HepG2 (cell line): ENCODE measurements around the gene RSPRY1. TPM values are rescaled to one million over a fixed set of nuclear protein-coding genes. Genes with fewer than 3 reads are reported as not detected.

Experiments used
- ATAC-seq: fragments of 200-7000 bp; cut with Tn5 transposase; 3 replicates; pipeline ENCODE4 v1.9.1; 2020; ENCODE audit warnings: mild to moderate bottlenecking, moderate library complexity
- BruUV-seq: library from RNA; stranded (reverse); fragments of 400-500 nt; replicated peaks from 2 replicates; lab custom pipeline; 2021; lab: Mats Ljungman, UMichigan
- CTCF ChIA-PET: fragments of 300-600 bp; formaldehyde crosslinking; extraction: SDS; loops from one replicate; lab custom pipeline; 2021; ENCODE audit warnings: low total read pairs, inconsistent platforms, low intra/inter-chr PET ratio; lab: Yijun Ruan, JAX
- POLR2A ChIA-PET: fragments of 350-600 bp; sonication (Branson Sonifier 250); formaldehyde crosslinking; loops from one replicate; lab custom pipeline; 2020; ENCODE audit warnings: antibody characterized with exemption, inconsistent platforms; lab: Yijun Ruan, JAX
- DNase-seq: peaks from one replicate; pipeline ENCODE4 v3.0.0-alpha.2; 2015; ENCODE audit warnings: low spot score
- FAIRE-seq: peaks from 3 replicates; lab custom pipeline; 2011; peaks lifted over from hg19 to GRCh38; lab: Jason Lieb, UNC
- H2AFZ ChIP-seq: one replicate; pipeline ENCODE4 v1.6.1; 2011; ENCODE audit warnings: low read length, inconsistent platforms
- H3K27ac ChIP-seq: fragments of 300-600 bp; 3 replicates; pipeline ENCODE4 v1.8.0; 2011; ENCODE audit warnings: mixed run types, mild to moderate bottlenecking, mixed read lengths, low read length, inconsistent platforms; ENCODE audit not compliant: insufficient read depth; ENCODE audit errors: extremely low read length
- H3K27me3 ChIP-seq, 2 experiments: fragments of 200-600 bp in 1 of 2; 2 replicates in 1 of 2; 3 replicates in 1 of 2; pipeline versions ENCODE4 v1.6.0 to v1.8.0; 2011; ENCODE audit warnings: low read length in 2 of 2, mild to moderate bottlenecking in 2 of 2, moderate library complexity in 2 of 2, inconsistent platforms in 1 of 2; ENCODE audit not compliant: insufficient read depth in 2 of 2, control insufficient read depth in 1 of 2
- H3K36me3 ChIP-seq, 2 experiments: fragments of 200-600 bp in 1 of 2; replicated peaks in 1 of 2; 2 replicates in 1 of 2; 3 replicates in 1 of 2; pipeline versions ENCODE4 v1.5.1 to v1.8.0; 2011; ENCODE audit warnings: low read length in 2 of 2, inconsistent platforms in 1 of 2; ENCODE audit not compliant: insufficient read depth in 2 of 2, control insufficient read depth in 1 of 2
- H3K4me1 ChIP-seq: 2 replicates; pipeline ENCODE4 v1.5.1; 2012; ENCODE audit warnings: low read length, inconsistent platforms; ENCODE audit not compliant: insufficient read depth
- H3K4me2 ChIP-seq: 2 replicates; pipeline ENCODE4 v1.6.0; 2011; ENCODE audit warnings: low read depth, low read length, inconsistent platforms
- H3K4me3 ChIP-seq, 3 experiments: fragments of 200-600 bp in 1 of 3; sonication (generic), shearing (Covaris generic) in 1 of 3; replicated peaks in 1 of 3; 2 replicates each; pipeline ENCODE4 v1.5.1; 2011 to 2016; ENCODE audit warnings: low read length in 3 of 3, inconsistent platforms in 2 of 3, low read depth in 2 of 3, mild to moderate bottlenecking in 2 of 3, control low read depth in 1 of 3, mixed read lengths in 1 of 3; ENCODE audit not compliant: insufficient read depth in 1 of 3
- H3K79me2 ChIP-seq: one replicate; pipeline ENCODE4 v1.6.1; 2011; ENCODE audit warnings: low read length, inconsistent platforms; ENCODE audit not compliant: insufficient read depth
- H3K9ac ChIP-seq: 2 replicates; pipeline ENCODE4 v1.6.0; 2011; ENCODE audit warnings: mild to moderate bottlenecking, low read depth, low read length, inconsistent platforms; ENCODE audit not compliant: insufficient read depth
- H3K9me3 ChIP-seq: 2 replicates; pipeline ENCODE4 v1.5.1; 2012; ENCODE audit warnings: mild to moderate bottlenecking, low read length
- H4K20me1 ChIP-seq: 2 replicates; pipeline ENCODE4 v1.6.0; 2011; ENCODE audit warnings: inconsistent platforms, mild to moderate bottlenecking, low read length, moderate library complexity; ENCODE audit not compliant: insufficient read depth
- CEBPG ChIP-seq: IDR thresholded peaks from 2 replicates; pipeline ENCODE4 v1.6.1; 2016
- FOXM1 ChIP-seq: sonication (generic); formaldehyde crosslinking; IDR thresholded peaks from 2 replicates; pipeline ENCODE4 v1.5.0; 2020; ENCODE audit warnings: missing genetic modification reagents
- GLI4 ChIP-seq: sonication (generic); formaldehyde crosslinking; IDR thresholded peaks from 2 replicates; pipeline ENCODE4 v1.5.1; 2020; ENCODE audit warnings: missing genetic modification reagents, mild to moderate bottlenecking, moderate library complexity, borderline replicate concordance
- KAT2B ChIP-seq: fragments of 150-350 bp; IDR thresholded peaks from 2 replicates; pipeline ENCODE4 v1.6.1; 2014; ENCODE audit warnings: low read depth, low read length, borderline replicate concordance
- KLF13 ChIP-seq: sonication (generic); formaldehyde crosslinking; IDR thresholded peaks from 2 replicates; pipeline ENCODE4 v1.4.0; 2020; ENCODE audit warnings: mild to moderate bottlenecking, missing genetic modification reagents
- NFKB2 ChIP-seq: sonication (generic); formaldehyde crosslinking; IDR thresholded peaks from 2 replicates; pipeline ENCODE4 v1.4.0; 2020; ENCODE audit warnings: missing genetic modification reagents, borderline replicate concordance
- RBM22 ChIP-seq: fragments of 200-400 bp; formaldehyde crosslinking; optimal IDR thresholded peaks from 2 replicates; pipeline ENCODE3; 2017; ENCODE audit warnings: mild to moderate bottlenecking, low read length, moderate library complexity
- RXRA ChIP-seq: sonication (generic); formaldehyde crosslinking; IDR thresholded peaks from 2 replicates; pipeline ENCODE4 v1.5.1; 2020; ENCODE audit warnings: missing genetic modification reagents
- STAG1 ChIP-seq: sonication (generic); formaldehyde crosslinking; IDR thresholded peaks from 2 replicates; pipeline ENCODE4 v1.4.0; 2020; ENCODE audit warnings: missing genetic modification reagents
- ZNF224 ChIP-seq: sonication (generic); formaldehyde crosslinking; IDR thresholded peaks from 2 replicates; pipeline ENCODE4 v1.5.0; 2020; ENCODE audit warnings: mild to moderate bottlenecking, missing genetic modification reagents
- WGBS: methylation state at CpG from one replicate; pipeline ENCODE4 v1.1.6; 2017; ENCODE audit warnings: low lambda C conversion rate; 5-methylcytosine and 5-hydroxymethylcytosine counted together
- in situ Hi-C: cut with HindIII; loops from 2 replicates; pipeline ENCODE4 v1.10.0; 2017; ENCODE audit warnings: low pct_unique_long_range_greater_than_20kb; ENCODE audit not compliant: extremely low pct_ligation_motif_present
- intact Hi-C: fragments of 100-400 bp; cut with micrococcal nuclease; formaldehyde crosslinking; loops from one replicate; pipeline ENCODE4 v1.10.0; 2022; ENCODE audit not compliant: unreplicated experiment
- polyA plus RNA-seq, 8 experiments: library from polyadenylated mRNA; depleted of rRNA in 3 of 8; stranded (reverse) in 7 of 8; unstranded in 1 of 8; fragments of >200 nt; fragmentation: Illumina TruSeq in 4 of 8; extraction: Trizol in 4 of 8; gene quantifications; 2 replicates each; pipeline versions ENCODE4 v1.2.1 to v1.2.3, GENCODE V29; 2011 to 2016; ENCODE audit warnings: low read depth in 4 of 8, missing spikeins in 1 of 8, mixed read lengths in 1 of 8; ENCODE audit not compliant: insufficient read depth in 1 of 8
- total RNA-seq, 5 experiments: library from RNA; depleted of rRNA; stranded (reverse); fragments of >200 nt; fragmentation: Illumina TruSeq; extraction: Trizol; gene quantifications; 2 replicates each; pipeline ENCODE4 v1.2.3, GENCODE V29; 2016; ENCODE audit warnings: low read depth in 1 of 5
- TF ChIP-seq, protein P1 (sequence below): sonication (generic); formaldehyde crosslinking; IDR thresholded peaks from 2 replicates; pipeline ENCODE4 v1.4.0; 2020; ENCODE audit warnings: mild to moderate bottlenecking, low read depth, missing genetic modification reagents
- TF ChIP-seq, protein P2 (sequence below): sonication (generic); formaldehyde crosslinking; IDR thresholded peaks from 2 replicates; pipeline ENCODE4 v1.4.0; 2020; ENCODE audit warnings: missing genetic modification reagents
- TF ChIP-seq, protein P3 (sequence below): sonication (generic); formaldehyde crosslinking; IDR thresholded peaks from 2 replicates; pipeline ENCODE4 v1.8.0; 2022; ENCODE audit warnings: mild to moderate bottlenecking, missing genetic modification reagents, borderline replicate concordance

RSPRY1 gene
- total and polyA plus RNA-seq, 2 of the 13 experiments (the other 11 are each of a cell fraction or from before 2014, with no cell fraction given) = 53.4 to 61.0 TPM

DNA sequence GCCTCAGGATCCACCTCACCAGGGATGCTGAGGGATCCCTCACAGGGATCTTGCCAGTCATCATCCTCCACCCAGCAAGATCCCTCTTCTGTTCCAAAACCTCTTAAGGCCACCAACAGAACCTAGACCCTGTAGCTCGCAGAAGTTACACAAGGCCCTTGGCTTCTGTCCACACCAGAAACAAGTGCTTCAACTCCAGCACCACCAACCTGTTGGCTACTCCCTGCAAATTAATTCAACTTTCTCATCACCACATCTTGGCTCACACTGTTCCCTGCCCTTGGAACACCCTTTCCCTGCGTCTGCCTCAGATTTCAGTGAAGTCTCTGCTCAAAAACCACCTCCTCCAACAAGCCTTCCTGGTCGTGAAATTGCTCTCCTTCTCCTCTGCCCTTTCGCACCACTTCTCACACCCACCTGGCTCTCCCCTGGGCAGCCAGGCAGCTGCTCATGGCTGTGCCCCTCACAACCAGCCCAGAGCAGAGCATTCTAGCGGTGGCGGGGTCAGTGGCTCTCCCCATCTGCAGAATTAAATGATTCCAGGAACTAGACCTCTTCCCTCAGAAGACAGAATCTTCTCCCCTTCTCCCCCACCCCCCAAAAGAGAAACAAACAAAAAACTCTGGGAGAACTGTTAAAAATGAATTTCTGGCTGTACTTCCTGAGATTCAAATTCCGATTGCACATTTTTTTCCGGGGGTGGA, 96.5 kb downstream of the RSPRY1 start:
- in situ Hi-C loops (loop anchor here (5.0 kb wide), 1 partner anchor 95 kb away; the partner anchor contains the start of genes PSME3IP1 and RSPRY1), intact Hi-C loops (loop anchor here (5.0 kb wide), 2 partner anchors 95 to 200 kb away; partner anchors contain the start of genes PSME3IP1 and RSPRY1)
- Histone ChIP-seq H3K4me3 (peak overlapping the region; percentile 75 to 91 (median 78)), H4K20me1 (no peaks in the 10 kb centered on the region), H3K36me3 (peaks cover 0 to 3% of the 10 kb centered on the region in 2 experiments; a peak in 1 of 5 replicates), H3K4me2 (peak overlapping the region; percentile 89), H2AFZ (no peak overlapping the region), H3K27me3 (no peaks in the 10 kb centered on the region; a peak in 1 of 5 replicates), H3K27ac (peak overlapping the region; percentile 76), H3K9me3 (no peaks in the 10 kb centered on the region), H3K79me2 (peaks cover 50% of the 10 kb centered on the region), H3K9ac (peak overlapping the region; percentile 78), H3K4me1 (peaks cover 88% of the 10 kb centered on the region)
- 46% methylated on average over 8 of the region's 8 CpGs for WGBS
- no peak for ATAC-seq
- TSS peak; percentile 42 for BruUV-seq
- no peak for DNase-seq
- POLR2A ChIA-PET = interaction anchor here (0.8 to 3.1 kb wide), 7 partner anchors 10 to 165 kb away, joined by 3 to 14 read pairs (median 4); partner anchors contain the start of genes ARL2BP and CX3CL1
- peak; percentile 57 for FAIRE-seq
- CTCF ChIA-PET = no interaction called here
- TF ChIP-seq RBM22 (no peak), RXRA (CRISPR knock-in tag) (0 out of 2 replicates have a peak, but pooled peaks have one; percentile 6), GLI4 (CRISPR knock-in tag) (no peak), STAG1 (CRISPR knock-in tag) (no peak), NFKB2 (CRISPR knock-in tag) (no peak), KAT2B (no peak), KLF13 (CRISPR knock-in tag) (no peak), FOXM1 (CRISPR knock-in tag) (no peak), ZNF224 (CRISPR knock-in tag) (no peak), CEBPG (CRISPR knock-in tag) (no peak)
- TF ChIP-seq, protein P1, sequence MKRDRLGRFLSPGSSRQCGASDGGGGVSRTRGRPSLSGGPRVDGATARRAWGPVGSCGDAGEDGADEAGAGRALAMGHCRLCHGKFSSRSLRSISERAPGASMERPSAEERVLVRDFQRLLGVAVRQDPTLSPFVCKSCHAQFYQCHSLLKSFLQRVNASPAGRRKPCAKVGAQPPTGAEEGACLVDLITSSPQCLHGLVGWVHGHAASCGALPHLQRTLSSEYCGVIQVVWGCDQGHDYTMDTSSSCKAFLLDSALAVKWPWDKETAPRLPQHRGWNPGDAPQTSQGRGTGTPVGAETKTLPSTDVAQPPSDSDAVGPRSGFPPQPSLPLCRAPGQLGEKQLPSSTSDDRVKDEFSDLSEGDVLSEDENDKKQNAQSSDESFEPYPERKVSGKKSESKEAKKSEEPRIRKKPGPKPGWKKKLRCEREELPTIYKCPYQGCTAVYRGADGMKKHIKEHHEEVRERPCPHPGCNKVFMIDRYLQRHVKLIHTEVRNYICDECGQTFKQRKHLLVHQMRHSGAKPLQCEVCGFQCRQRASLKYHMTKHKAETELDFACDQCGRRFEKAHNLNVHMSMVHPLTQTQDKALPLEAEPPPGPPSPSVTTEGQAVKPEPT (CRISPR knock-in tag) = peak; percentile 40; the same call in 1 of the 2 replicates
- TF ChIP-seq, protein P2, sequence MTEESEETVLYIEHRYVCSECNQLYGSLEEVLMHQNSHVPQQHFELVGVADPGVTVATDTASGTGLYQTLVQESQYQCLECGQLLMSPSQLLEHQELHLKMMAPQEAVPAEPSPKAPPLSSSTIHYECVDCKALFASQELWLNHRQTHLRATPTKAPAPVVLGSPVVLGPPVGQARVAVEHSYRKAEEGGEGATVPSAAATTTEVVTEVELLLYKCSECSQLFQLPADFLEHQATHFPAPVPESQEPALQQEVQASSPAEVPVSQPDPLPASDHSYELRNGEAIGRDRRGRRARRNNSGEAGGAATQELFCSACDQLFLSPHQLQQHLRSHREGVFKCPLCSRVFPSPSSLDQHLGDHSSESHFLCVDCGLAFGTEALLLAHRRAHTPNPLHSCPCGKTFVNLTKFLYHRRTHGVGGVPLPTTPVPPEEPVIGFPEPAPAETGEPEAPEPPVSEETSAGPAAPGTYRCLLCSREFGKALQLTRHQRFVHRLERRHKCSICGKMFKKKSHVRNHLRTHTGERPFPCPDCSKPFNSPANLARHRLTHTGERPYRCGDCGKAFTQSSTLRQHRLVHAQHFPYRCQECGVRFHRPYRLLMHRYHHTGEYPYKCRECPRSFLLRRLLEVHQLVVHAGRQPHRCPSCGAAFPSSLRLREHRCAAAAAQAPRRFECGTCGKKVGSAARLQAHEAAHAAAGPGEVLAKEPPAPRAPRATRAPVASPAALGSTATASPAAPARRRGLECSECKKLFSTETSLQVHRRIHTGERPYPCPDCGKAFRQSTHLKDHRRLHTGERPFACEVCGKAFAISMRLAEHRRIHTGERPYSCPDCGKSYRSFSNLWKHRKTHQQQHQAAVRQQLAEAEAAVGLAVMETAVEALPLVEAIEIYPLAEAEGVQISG (CRISPR knock-in tag) = no peak; the same call in 1 of the 2 replicates
- TF ChIP-seq, protein P3, sequence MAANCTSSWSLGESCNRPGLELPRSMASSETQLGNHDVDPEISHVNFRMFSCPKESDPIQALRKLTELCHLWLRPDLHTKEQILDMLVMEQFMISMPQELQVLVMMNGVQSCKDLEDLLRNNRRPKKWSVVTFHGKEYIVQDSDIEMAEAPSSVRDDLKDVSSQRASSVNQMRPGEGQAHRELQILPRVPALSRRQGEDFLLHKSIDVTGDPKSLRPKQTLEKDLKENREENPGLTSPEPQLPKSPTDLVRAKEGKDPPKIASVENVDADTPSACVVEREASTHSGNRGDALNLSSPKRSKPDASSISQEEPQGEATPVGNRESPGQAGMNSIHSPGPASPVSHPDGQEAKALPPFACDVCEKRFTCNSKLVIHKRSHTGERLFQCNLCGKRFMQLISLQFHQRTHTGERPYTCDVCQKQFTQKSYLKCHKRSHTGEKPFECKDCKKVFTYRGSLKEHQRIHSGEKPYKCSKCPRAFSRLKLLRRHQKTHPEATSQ = 0 out of 2 replicates have a peak, but pooled peaks have one; percentile 22
